GM12878 (cell line): ENCODE results near the gene C1QBP. TPM values are rescaled to one million over a fixed set of nuclear protein-coding genes. Genes with fewer than 3 reads are reported as not detected.

ENCODE experiments used
- ATAC-seq: fragments of 200-7000 bp; cut with Tn5 transposase; 3 replicates; pipeline ENCODE4 v1.9.1; 2020; ENCODE audit warnings: mild to moderate bottlenecking, moderate library complexity
- BruUV-seq: library from RNA; stranded (reverse); fragments of 400-500 nt; replicated peaks from 2 replicates; lab custom pipeline; 2021; lab: Mats Ljungman, UMichigan
- CTCF ChIA-PET: fragments of 300-600 bp; sonication (Branson Sonifier 250); formaldehyde crosslinking; extraction: SDS; loops from one replicate; lab custom pipeline; 2021; ENCODE audit warnings: inconsistent platforms; lab: Yijun Ruan, JAX
- POLR2A ChIA-PET: fragments of 350-600 bp; formaldehyde crosslinking; extraction: SDS; loops from one replicate; lab custom pipeline; 2021; ENCODE audit warnings: inconsistent platforms; lab: Charles Lee
- RAD21 ChIA-PET: fragments of 300-600 bp; sonication (Branson Sonifier 250); formaldehyde crosslinking; loops from one replicate; lab custom pipeline; 2023; ENCODE audit warnings: antibody characterized with exemption; ENCODE audit not compliant: unreplicated experiment; lab: Charles Lee
- SMC1A ChIA-PET: fragments of 300-600 bp; sonication (Branson Sonifier 250); formaldehyde crosslinking; loops from one replicate; lab custom pipeline; 2023; ENCODE audit not compliant: unreplicated experiment, uncharacterized antibody; lab: Charles Lee
- DNase-seq: peaks from one replicate; pipeline ENCODE4 v3.0.0-alpha.2; 2011; ENCODE audit warnings: low read depth, low spot score
- FAIRE-seq: peaks from 3 replicates; lab custom pipeline; 2011; peaks lifted over from hg19 to GRCh38; lab: Jason Lieb, UNC
- H2AFZ ChIP-seq: 2 replicates; pipeline ENCODE4 v1.6.0; 2011; ENCODE audit warnings: low read depth, low read length, control low read depth; ENCODE audit not compliant: control insufficient read depth
- H3K27ac ChIP-seq: 2 replicates; pipeline ENCODE4 v1.5.1; 2011; ENCODE audit warnings: control low read depth; ENCODE audit not compliant: control insufficient read depth, insufficient read depth
- H3K27me3 ChIP-seq, 2 experiments: replicated peaks in 1 of 2; 2 replicates each; pipeline versions ENCODE4 v1.6.0 to v1.6.1; 2011; ENCODE audit warnings: low read length in 1 of 2; ENCODE audit not compliant: control insufficient read depth in 2 of 2, insufficient read depth in 2 of 2
- H3K36me3 ChIP-seq, 2 experiments: 2 replicates each; pipeline ENCODE4 v1.5.1; 2011; ENCODE audit warnings: low read length in 1 of 2; ENCODE audit not compliant: control insufficient read depth in 2 of 2, insufficient read depth in 2 of 2
- H3K4me1 ChIP-seq: 2 replicates; pipeline ENCODE4 v1.6.1; 2011; ENCODE audit warnings: mild to moderate bottlenecking, low read length, moderate library complexity, mixed read lengths; ENCODE audit not compliant: control insufficient read depth, insufficient read depth
- H3K4me2 ChIP-seq: 2 replicates; pipeline ENCODE4 v1.6.0; 2011; ENCODE audit warnings: control low read depth; ENCODE audit not compliant: control insufficient read depth, insufficient read depth
- H3K4me3 ChIP-seq: fragments of 200-600 bp; sonication (generic); 2 replicates; pipeline ENCODE4 v1.5.1; 2016
- H3K79me2 ChIP-seq: 2 replicates; pipeline ENCODE4 v1.6.0; 2011; ENCODE audit warnings: low read length; ENCODE audit not compliant: control insufficient read depth, insufficient read depth
- H3K9ac ChIP-seq: 2 replicates; pipeline ENCODE4 v1.8.0; 2011; ENCODE audit warnings: low read length, control low read depth, mixed read lengths; ENCODE audit not compliant: control insufficient read depth, insufficient read depth
- H3K9me3 ChIP-seq: replicated peaks from 3 replicates; pipeline ENCODE4 v1.5.1; 2011; ENCODE audit warnings: mild to moderate bottlenecking, low read length; ENCODE audit not compliant: control insufficient read depth, insufficient read depth
- H4K20me1 ChIP-seq: 2 replicates; pipeline ENCODE4 v1.6.0; 2011; ENCODE audit not compliant: control insufficient read depth, insufficient read depth
- CBFB ChIP-seq: IDR thresholded peaks from 2 replicates; pipeline ENCODE4 v1.6.1; 2016; ENCODE audit warnings: antibody characterized with exemption, low read depth
- EGR1 ChIP-seq, 2 experiments: IDR thresholded peaks; 1 replicate in 1 of 2; 2 replicates in 1 of 2; pipeline ENCODE4 v1.6.1; 2011 to 2012; ENCODE audit warnings: low read depth in 2 of 2, low read length in 2 of 2, borderline replicate concordance in 1 of 2, mild to moderate bottlenecking in 1 of 2, moderate library complexity in 1 of 2
- FOS ChIP-seq: IDR thresholded peaks from 3 replicates; pipeline ENCODE4 v1.6.1; 2011; ENCODE audit warnings: borderline replicate concordance; ENCODE audit not compliant: insufficient read length; ENCODE audit errors: extremely low read depth
- HDAC6 ChIP-seq: fragments of 200-600 bp; sonication (generic); IDR thresholded peaks from one replicate; pipeline ENCODE4 v1.8.0; 2017; ENCODE audit warnings: antibody characterized with exemption; ENCODE audit not compliant: unreplicated experiment
- HSF1 ChIP-seq: fragments of 150-350 bp; IDR thresholded peaks from 2 replicates; pipeline ENCODE4 v1.6.1; 2014; ENCODE audit warnings: mild to moderate bottlenecking, low read depth, low read length
- JUND ChIP-seq: IDR thresholded peaks from 2 replicates; pipeline ENCODE4 v1.6.1; 2012; ENCODE audit warnings: low read depth, mild to moderate bottlenecking, low read length, improper control_type of control experiment, moderate library complexity
- MLLT1 ChIP-seq: fragments of 450-650 bp; IDR thresholded peaks from 2 replicates; pipeline ENCODE4 v1.6.1; 2016; ENCODE audit warnings: mild to moderate bottlenecking
- MTA3 ChIP-seq: IDR thresholded peaks from 2 replicates; pipeline ENCODE4 v1.6.1; 2012; ENCODE audit warnings: low read length, inconsistent platforms, borderline replicate concordance
- NR2F1 ChIP-seq: fragments of 450-650 bp; conservative IDR thresholded peaks from 2 replicates; pipeline ENCODE4 v1.6.1; 2017; ENCODE audit warnings: mild to moderate bottlenecking
- NRF1 ChIP-seq: conservative IDR thresholded peaks from 2 replicates; pipeline ENCODE4 v1.6.1; 2011; ENCODE audit warnings: mild to moderate bottlenecking, low read depth, low read length, improper control_type of control experiment
- POLR2AphosphoS2 ChIP-seq: IDR thresholded peaks from 2 replicates; pipeline ENCODE4 v1.6.1; 2011; ENCODE audit warnings: low read depth, mild to moderate bottlenecking, low read length, improper control_type of control experiment, moderate library complexity
- RELB ChIP-seq: fragments of 450-650 bp; IDR thresholded peaks from 2 replicates; pipeline ENCODE4 v1.6.1; 2017; ENCODE audit warnings: low read depth, mild to moderate bottlenecking, moderate library complexity
- TAF1 ChIP-seq: IDR thresholded peaks from 2 replicates; pipeline ENCODE4 v1.6.1; 2011; ENCODE audit warnings: mild to moderate bottlenecking, low read depth, low read length, borderline replicate concordance
- TCF12 ChIP-seq: IDR thresholded peaks from 2 replicates; pipeline ENCODE4 v1.6.1; 2011; ENCODE audit warnings: low read depth, mild to moderate bottlenecking, low read length
- WGBS: methylation state at CpG from one replicate; pipeline ENCODE4 v1.1.6; 2016; ENCODE audit warnings: low lambda C conversion rate; ENCODE audit not compliant: insufficient replicate concordance, insufficient coverage; ENCODE audit errors: missing lambda C conversion rate; 5-methylcytosine and 5-hydroxymethylcytosine counted together
- in situ Hi-C: fragments of 300-500 bp; cut with MboI; formaldehyde crosslinking; loops from 9 replicates; pipeline ENCODE4 v1.14.3; 2018; ENCODE audit warnings: mixed read lengths
- intact Hi-C: fragments of 100-400 bp; cut with micrococcal nuclease; formaldehyde crosslinking; loops from one replicate; pipeline ENCODE4 v1.14.2; 2022; ENCODE audit not compliant: unreplicated experiment
- polyA plus RNA-seq, 11 experiments: library from polyadenylated mRNA; depleted of rRNA in 4 of 11; unstranded in 6 of 11; stranded (reverse) in 5 of 11; fragments of >200 nt; fragmentation: Nextera tagmentation in 4 of 11; fragmentation: Illumina TruSeq in 1 of 11; extraction: Ambion mirVana in 4 of 11; extraction: Trizol in 1 of 11; gene quantifications; 1 replicate in 1 of 11; 2 replicates in 10 of 11; pipeline versions ENCODE4 v1.2.1 to v1.2.3, GENCODE V29; 2011 to 2016; ENCODE audit warnings: inconsistent platforms in 2 of 11, missing spikeins in 2 of 11, low read depth in 1 of 11
- total RNA-seq, 4 experiments: library from RNA; depleted of rRNA in 3 of 4; stranded (reverse); fragments of >200 nt in 3 of 4; fragmentation: Illumina TruSeq in 1 of 4; extraction: Trizol in 1 of 4; gene quantifications; 2 replicates each; pipeline versions ENCODE4 v1.2.1 to v1.2.3, GENCODE V29; 2013 to 2021

C1QBP gene
- total and polyA plus RNA-seq, 10 of the 15 experiments (the other 5 are each of a cell fraction or from before 2014, with no cell fraction given), result 124 to 989 (median 429) TPM

GRCh38 chr17:5399767-5400166 is 39.2 kb downstream of the C1QBP start:
- ChIA-PET RAD21 (no interaction called here), POLR2A (no interaction called here), CTCF (no interaction called here), SMC1A (no interaction called here)
- DNase-seq (no peak), FAIRE-seq (no peak), ATAC-seq (no peak)
- H3K27me3 ChIP-seq, result no peaks in the 10 kb centered on the region
- WGBS, result 86% methylated on average over 6 of the region's 6 CpGs
- BruUV-seq, result no TSS peak
- peaks cover 9 to 48% of the 10 kb centered on the region in 2 experiments for H3K36me3 ChIP-seq
- intact Hi-C loops (no loop called here), in situ Hi-C loops (no loop called here)
- H3K9ac ChIP-seq, result no peak overlapping the region
- H2AFZ ChIP-seq, result no peak overlapping the region
- no peaks in the 10 kb centered on the region; the same call in 1 of the 2 replicates for H3K79me2 ChIP-seq
- peaks cover 5% of the 10 kb centered on the region; the same call in 1 of the 2 replicates for H3K4me1 ChIP-seq
- no peaks in the 10 kb centered on the region for H4K20me1 ChIP-seq
- no peak overlapping the region for H3K4me2 ChIP-seq
- no peaks in the 10 kb centered on the region; the same call in 2 of the 3 replicates for H3K9me3 ChIP-seq
- TF ChIP-seq EGR1 (IDR thresholded peaks at IDR 0.05; ENCODE audit: borderline replicate concordance in 1 of 2, low read depth in 2 of 2, low read length in 2 of 2), result no peak
- no peak for TF ChIP-seq MTA3
- TF ChIP-seq JUND, result no peak
- no peak for TF ChIP-seq MLLT1
- no peak for TF ChIP-seq TCF12
- TF ChIP-seq RELB, result no peak
- TF ChIP-seq TAF1, result no peak
- TF ChIP-seq POLR2AphosphoS2, result no peak
- TF ChIP-seq NR2F1, result no peak
- TF ChIP-seq NRF1, result no peak
- TF ChIP-seq CBFB, result no peak
- no peak for TF ChIP-seq HDAC6
- no peak for TF ChIP-seq HSF1
- TF ChIP-seq FOS, result no peak
- H3K4me3 ChIP-seq, result no peak overlapping the region
- no peak overlapping the region for H3K27ac ChIP-seq
